KOPT-K1 (cell line): ENCODE data around the gene BACH2.

Experiments used
- H3K27ac ChIP-seq: fragments of 200-600 bp; sonication (generic); 2 replicates; pipeline ENCODE4 v1.5.1; 2016; ENCODE audit warnings: antibody characterized with exemption, mild to moderate bottlenecking, low read depth, low read length; ENCODE audit not compliant: poor library complexity, severe bottlenecking
- H3K36me3 ChIP-seq: fragments of 200-600 bp; sonication (generic); 2 replicates; pipeline ENCODE4 v1.5.1; 2017; ENCODE audit warnings: antibody characterized with exemption, mild to moderate bottlenecking, low read length, moderate library complexity; ENCODE audit not compliant: insufficient read depth
- H3K9me3 ChIP-seq: fragments of 200-600 bp; sonication (generic); 2 replicates; pipeline ENCODE4 v1.5.1; 2017; ENCODE audit warnings: antibody characterized with exemption, low read length, mild to moderate bottlenecking; ENCODE audit not compliant: insufficient read depth, poor library complexity, severe bottlenecking

Gene BACH2

DNA sequence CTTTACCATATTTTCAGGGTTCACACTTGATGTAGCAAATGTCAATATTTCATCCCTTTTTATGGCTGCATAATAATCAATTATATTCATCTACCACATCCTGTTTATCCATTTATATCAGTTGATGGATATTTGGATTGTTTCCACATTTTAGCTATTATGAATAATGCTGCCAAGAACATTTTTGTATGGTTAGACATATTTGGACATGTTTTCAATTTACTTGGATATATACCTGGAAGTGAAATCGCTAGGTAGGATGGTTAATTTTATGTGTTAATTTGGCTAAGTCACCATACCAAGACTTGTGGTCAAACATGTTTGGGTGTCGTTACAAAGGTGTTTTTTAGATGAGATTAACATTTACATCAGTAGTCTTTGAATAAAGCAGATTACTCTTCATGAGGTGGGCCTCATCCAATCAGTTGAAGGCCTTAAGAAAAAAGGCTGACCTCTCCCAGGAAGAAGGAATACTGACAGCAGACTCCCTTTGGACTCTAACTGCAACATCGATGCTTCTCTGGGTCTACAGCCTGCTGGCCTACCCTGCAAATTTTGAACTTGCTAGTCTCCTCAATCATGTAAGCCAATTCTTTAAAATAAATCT is 196.5 kb downstream of the BACH2 start:
- H3K9me3 ChIP-seq = no peaks in the 10 kb centered on the region
- H3K27ac ChIP-seq = no peak overlapping the region
- H3K36me3 ChIP-seq = no peaks in the 10 kb centered on the region

DNA sequence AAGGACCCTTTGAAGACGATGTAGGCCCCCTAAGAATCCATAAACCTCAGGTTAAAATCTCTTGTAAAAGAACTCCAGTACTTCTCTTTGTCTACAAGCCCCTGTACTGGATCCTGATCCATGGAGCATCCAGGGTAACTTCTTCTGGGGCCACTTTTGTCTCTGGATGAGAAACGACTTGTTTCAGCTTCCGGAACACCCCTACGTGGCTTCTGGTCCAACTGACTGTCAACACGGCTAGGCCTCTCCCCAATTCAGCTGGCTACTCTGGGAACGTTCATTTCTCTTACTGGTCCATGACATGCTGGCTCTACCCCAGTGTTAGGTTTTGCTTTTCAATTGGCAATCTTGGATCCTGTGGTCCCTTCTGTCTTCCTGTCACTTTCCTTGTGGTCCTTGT is 198.0 kb downstream of the BACH2 start:
- H3K9me3 ChIP-seq = no peaks in the 10 kb centered on the region
- no peak overlapping the region for H3K27ac ChIP-seq
- H3K36me3 ChIP-seq = no peaks in the 10 kb centered on the region

DNA sequence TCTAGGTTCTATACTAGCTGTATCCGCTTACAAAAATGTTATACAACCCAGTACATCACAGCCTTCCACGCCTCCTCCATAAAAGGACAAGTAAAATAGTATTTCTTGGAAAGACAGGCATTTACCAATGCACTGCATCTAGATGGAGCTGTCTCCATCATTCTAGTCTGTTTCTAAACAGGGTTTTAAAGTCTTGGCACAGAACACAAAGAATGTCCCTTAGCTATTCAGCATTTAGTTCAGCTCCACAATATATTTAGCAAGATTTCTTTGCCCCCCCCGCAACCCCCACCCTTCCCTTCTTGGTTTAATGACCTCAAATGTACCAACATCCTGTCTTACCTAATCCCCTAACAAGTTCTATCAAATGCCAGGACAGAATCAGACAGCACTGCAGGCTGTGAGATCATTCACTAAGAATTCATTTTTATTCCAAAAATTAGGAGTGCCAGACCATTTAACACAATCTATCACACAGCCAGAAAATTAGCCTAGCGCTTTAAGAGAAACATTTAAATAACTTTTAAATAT is 198.6 kb downstream of the BACH2 start:
- no peaks in the 10 kb centered on the region for H3K36me3 ChIP-seq
- H3K27ac ChIP-seq = no peak overlapping the region
- H3K9me3 ChIP-seq = no peaks in the 10 kb centered on the region

DNA sequence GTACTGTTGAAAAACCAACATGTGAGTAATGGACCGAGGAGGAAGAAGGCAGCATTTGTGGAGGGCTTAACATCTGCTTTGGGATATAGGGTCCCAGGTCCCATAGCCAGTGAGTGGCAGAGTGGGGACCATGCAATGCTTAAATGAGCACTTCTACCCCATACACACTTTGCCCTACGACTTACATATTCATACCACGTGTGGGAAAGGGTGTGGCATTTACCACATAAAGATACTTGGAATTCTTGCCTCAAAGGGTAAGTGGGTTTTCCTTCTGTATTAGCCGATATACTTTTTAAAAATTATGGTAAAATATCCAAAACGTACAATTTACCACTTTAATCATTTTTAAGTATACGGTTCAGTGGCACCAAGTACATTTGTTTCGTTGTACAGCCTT is 199.3 kb downstream of the BACH2 start:
- no peaks in the 10 kb centered on the region for H3K9me3 ChIP-seq
- H3K36me3 ChIP-seq = no peaks in the 10 kb centered on the region
- H3K27ac ChIP-seq = no peak overlapping the region

DNA sequence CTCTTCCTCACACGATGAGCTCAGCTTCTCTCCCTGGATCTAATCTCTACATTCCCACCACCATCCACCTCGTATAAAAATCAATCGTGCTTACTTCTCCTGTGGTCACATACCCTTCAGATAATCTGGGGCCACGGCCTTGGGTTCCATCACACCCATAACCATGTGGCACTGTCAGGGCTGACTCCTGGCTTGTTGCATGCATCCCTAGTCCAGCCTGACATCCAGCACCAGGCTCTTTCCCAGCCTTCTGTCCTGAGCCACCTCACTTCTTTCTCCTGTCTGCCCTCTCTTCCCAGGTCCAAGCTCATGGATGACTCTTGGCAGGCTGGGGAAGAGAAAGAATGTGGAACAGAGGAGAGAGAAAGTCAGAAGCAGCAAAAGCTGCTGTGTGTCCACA is 199.8 kb downstream of the BACH2 start:
- H3K36me3 ChIP-seq = no peaks in the 10 kb centered on the region
- H3K27ac ChIP-seq = peak overlapping the region; percentile 55
- H3K9me3 ChIP-seq = no peaks in the 10 kb centered on the region

DNA sequence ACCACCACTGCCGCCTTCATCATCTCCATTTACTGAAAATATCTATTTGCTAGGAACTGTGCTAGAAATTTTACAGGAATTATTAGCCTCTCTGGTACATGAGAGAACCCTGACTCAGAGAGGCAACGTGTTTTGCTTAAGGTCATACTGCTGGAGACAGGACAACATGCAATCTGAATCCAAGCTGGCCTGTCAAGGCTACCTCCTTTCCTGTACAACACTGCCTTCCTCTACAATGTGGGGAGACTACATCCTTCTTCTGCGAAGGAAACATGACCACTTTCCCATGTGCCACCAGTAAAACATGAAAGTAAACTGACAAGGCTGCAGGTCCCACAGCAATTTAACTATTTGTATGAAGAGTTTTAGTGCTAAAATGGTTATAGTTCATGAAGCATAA is 200.9 kb downstream of the BACH2 start:
- H3K9me3 ChIP-seq = no peaks in the 10 kb centered on the region
- H3K27ac ChIP-seq = peak overlapping the region; percentile 55
- no peaks in the 10 kb centered on the region for H3K36me3 ChIP-seq

DNA sequence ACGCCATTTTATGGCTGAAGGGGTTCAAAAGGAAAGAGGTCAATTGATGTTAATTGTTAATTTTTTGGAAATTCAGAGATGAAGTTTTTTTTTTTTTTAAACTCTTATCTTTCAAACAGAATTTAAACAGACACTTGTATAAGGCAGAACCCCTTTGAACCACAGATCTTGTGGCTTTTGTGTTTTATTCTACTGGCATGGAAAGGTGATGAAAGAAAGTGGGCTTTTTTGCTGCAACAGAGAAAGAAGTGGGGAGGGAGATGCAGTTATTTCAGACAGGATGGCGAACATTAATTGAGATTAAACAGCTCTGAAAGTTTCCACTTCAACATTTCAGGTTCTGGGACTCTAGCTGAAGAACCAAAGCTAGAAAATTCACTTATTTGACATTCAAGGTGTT is 201.5 kb downstream of the BACH2 start:
- Histone ChIP-seq H3K27ac (peak overlapping the region; percentile 55), H3K36me3 (no peaks in the 10 kb centered on the region), H3K9me3 (no peaks in the 10 kb centered on the region)

DNA sequence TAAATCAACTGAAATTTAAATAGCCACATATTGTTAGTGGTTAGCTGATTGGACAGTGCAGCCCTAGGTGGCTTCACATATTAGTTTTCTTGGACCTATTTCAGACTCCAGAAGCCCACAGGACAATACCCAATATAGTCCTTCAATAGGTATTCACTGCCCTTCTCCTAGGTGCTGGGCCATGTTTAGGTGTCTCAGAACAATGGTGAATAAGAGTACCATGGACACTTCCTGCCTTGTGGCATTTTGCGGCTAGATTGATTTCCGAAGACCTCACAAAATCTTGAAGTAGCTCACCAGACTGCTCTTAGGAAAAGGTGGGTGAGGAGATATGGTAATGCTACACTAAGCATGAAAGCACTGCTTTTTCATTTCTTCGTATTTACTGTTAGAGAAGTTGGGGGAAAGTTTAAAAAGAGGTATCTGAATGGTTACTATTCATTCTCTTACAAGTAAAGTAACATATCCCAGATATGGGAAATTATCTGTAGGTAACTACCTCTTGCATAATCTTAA is 203.0 kb downstream of the BACH2 start:
- H3K9me3 ChIP-seq = no peaks in the 10 kb centered on the region
- no peak overlapping the region for H3K27ac ChIP-seq

DNA sequence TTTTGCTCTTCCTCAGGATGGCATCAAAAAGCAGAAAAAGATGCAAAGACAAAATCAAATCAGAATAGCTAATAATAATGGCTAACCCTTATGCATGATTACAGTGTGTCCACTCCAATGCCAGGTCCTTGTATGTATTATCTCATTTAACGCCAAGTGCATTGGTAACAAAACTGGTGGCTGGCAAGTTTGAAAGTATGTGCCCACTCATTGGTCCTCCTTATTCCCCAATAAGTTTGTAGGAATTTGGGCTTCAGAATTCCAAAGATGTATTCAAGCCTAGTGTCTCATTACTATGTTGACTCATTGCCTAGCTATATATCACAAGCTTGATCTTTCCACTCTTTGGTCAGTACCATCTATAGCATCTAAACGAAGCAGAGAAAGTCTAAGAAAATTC is 205.8 kb downstream of the BACH2 start:
- H3K9me3 ChIP-seq = no peaks in the 10 kb centered on the region
- no peaks in the 10 kb centered on the region for H3K36me3 ChIP-seq
- no peak overlapping the region for H3K27ac ChIP-seq

More for the DNA sequence above, 203.0 kb downstream of the BACH2 start:
- H3K36me3 ChIP-seq = no peaks in the 10 kb centered on the region

DNA sequence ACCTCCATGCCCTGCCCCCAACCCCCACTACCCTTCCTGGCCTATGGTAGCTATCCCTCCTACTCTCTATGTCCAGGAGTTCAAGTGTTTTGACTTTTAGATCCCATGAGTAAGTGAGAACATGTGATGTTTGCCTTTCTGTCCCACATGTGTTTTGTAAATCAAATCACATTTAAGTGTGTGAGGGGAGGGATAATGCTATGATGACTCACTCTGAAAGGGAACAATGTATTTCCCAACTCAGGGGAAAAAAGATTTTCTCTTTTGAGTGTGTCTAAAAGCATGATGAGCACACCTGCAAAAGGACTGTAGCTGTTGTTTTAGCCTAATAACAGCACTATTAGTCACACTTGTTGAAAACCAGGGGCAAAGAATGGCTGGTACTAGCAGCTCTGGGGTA is 208.6 kb downstream of the BACH2 start:
- H3K27ac ChIP-seq = no peak overlapping the region

DNA sequence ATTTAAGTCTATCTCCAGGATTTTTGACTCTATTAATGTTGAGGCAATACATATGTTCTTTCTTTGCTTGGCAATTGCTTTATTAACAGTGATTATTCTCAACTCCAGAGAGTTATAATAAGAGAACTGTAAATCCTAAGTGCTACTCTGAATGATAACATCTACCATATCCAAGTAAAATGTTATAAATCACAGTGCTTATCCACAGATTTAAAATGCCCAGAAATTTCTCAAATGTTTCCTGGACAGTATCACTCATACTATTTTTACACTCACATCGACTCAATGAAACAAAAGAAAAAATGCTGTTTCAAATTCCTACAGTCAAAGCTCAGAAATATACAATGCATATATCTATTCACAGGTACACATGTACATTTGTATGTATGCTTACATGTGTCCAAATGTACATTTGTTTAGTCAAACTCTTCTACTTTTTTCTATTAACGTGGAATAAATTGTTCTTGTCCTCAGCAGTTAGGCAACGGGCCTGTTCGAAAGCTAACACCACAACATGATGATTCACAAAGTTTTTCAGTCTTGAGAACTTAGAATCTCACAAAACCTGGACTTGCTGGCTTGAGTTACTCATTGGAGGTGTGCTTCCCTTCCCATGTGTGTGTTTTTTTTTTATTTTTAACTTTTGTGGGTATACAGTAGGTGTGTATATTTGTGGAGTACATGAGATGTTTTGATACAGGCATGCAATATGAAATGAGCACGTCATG is 209.4 kb downstream of the BACH2 start:
- no peak overlapping the region for H3K27ac ChIP-seq
- H3K9me3 ChIP-seq = no peaks in the 10 kb centered on the region
- no peaks in the 10 kb centered on the region for H3K36me3 ChIP-seq

More for the DNA sequence above, 208.6 kb downstream of the BACH2 start:
- no peaks in the 10 kb centered on the region for H3K9me3 ChIP-seq
- H3K36me3 ChIP-seq = no peaks in the 10 kb centered on the region

DNA sequence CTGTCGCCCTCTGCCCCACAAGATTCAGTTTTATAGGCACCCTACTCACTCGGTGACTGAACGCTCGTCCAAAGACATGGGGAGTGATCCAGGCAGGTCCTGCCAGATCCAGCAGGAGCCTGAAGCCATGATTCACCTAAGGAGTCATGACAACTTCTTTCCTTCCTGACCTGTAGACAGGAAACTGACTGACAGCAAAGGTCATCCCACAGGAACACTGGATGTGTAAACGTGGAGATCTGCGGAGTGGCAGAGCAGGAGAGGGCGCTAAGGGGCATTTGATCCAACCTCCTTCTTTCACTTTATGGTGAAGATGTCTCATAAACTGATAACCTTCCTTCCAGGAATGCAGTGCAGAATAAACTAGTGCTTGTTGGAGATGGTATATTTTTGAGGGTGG is 210.1 kb downstream of the BACH2 start:
- Histone ChIP-seq H3K9me3 (no peaks in the 10 kb centered on the region), H3K27ac (no peak overlapping the region), H3K36me3 (no peaks in the 10 kb centered on the region)

DNA sequence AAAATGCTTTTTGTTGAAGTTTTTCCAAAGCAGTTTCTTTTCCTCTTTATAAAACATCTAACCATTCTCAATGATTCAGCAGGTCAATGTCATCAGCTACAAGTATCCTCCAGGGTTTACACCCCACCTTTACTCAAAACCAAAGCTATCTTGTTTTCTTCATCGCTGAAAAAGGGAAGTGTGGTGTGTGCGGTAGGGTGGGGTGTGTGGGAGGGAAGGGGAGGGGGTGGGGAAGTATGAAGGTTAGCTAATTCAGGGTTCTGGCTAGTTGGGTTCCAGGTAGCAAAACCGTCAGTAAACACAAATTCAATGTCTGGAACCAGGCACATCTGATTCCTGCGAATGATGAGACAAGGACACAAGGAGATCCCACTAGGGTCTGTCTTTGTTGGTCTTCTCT is 212.8 kb downstream of the BACH2 start:
- Histone ChIP-seq H3K27ac (no peak overlapping the region), H3K9me3 (no peaks in the 10 kb centered on the region), H3K36me3 (no peaks in the 10 kb centered on the region)

DNA sequence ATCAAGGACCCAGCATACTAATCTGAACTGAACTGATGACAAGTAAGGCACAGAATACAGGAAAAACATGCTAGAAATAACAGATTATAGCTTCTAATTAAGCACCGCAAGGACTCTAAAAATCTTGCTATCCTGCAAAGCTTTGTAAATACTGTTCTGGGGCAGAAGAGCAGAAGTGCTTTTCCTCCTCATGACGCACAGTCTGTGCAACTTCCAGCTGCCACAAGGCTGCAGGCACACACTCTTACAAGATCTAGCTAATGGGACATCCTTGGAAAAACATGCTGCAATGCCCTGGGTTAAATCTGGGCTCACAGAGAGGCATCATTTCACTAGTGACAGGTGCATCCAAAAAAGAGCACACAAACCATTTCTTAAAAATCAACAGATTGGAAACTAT is 213.8 kb downstream of the BACH2 start:
- no peaks in the 10 kb centered on the region for H3K36me3 ChIP-seq
- no peaks in the 10 kb centered on the region for H3K9me3 ChIP-seq

DNA sequence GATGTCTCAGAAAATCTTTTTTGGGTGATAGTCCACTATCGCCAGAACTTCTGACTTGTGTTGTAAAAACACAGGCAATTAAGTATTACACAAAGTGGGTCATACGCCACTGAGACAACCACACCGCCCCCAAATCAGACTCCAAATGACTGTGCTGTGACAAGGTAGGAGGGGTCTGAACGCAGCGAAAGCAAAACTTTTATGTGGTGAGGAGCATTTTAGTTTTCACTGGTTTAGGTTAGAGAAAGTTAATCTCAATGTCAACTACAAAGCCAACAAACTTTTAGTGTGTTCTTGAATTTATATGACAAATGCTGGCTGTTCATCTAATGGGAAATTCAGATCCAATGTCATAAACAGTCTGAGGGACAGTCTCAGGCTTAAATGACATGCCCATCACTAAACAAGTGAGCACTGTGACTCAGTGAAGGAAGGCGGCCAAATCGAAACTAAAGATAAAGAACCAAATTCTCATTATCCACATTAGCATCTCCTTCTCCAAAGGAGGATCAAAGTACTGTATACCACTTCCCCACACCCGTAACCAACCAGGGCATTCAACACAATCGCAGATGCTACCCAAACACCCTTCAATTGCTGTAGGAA is 215.7 kb downstream of the BACH2 start:
- H3K36me3 ChIP-seq = no peaks in the 10 kb centered on the region

More for the DNA sequence above, 213.8 kb downstream of the BACH2 start:
- no peak overlapping the region for H3K27ac ChIP-seq

More for the DNA sequence above, 215.7 kb downstream of the BACH2 start:
- Histone ChIP-seq H3K27ac (peak overlapping the region; percentile 49), H3K9me3 (no peaks in the 10 kb centered on the region)
